Pulmonary artery endothelial cell (primary cell): ENCODE results near the gene PIGT. TPM values are rescaled to one million over a fixed set of nuclear protein-coding genes. Genes with fewer than 3 reads are reported as not detected.

Experiments
- DNase-seq: peaks from one replicate; pipeline ENCODE4 v3.0.0-alpha.2; 2011; ENCODE audit warnings: low read depth, low spot score
- total RNA-seq: library from RNA; depleted of rRNA; stranded (reverse); fragments of >200 nt; gene quantifications from 2 replicates; pipeline ENCODE4 v1.2.3, GENCODE V29; 2014

PIGT gene
- total RNA-seq: 22.1 and 22.8 TPM in 2 replicates

DNA sequence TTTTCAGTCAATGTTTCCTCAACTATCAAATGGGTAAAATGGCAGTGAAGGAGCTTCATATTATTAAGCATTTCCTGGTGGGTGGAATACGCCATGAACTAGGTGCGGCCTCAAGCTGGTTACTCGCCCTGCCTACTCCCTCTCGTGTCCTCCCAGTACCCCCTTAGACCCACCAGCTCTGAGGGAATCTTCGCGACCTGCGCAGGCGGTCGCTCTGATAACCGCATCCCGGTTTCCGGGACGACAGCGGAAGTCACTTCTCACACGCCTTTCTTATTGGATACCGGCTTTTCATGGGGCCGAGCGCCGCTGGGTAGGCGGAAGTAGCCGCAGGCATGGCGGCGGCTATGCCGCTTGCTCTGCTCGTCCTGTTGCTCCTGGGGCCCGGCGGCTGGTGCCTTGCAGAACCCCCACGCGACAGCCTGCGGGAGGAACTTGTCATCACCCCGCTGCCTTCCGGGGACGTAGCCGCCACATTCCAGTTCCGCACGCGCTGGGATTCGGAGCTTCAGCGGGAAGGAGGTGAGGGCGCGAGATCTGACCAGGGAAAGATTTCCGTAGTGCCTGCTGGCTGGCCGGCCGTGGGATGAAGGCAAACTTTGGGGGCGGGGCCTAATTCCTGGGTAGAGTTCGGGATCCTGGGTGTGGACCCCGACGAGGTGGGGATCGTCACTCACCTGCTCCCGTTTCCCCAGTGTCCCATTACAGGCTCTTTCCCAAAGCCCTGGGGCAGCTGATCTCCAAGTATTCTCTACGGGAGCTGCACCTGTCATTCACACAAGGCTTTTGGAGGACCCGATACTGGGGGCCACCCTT lies at the start of gene PIGT:
Gene PIGT (plus strand): TSS at position 320 of the 816 bp plus-strand sequence. CDS start 16 bp downstream, at position 336.
- DNase-seq: peak; percentile 60

DNA sequence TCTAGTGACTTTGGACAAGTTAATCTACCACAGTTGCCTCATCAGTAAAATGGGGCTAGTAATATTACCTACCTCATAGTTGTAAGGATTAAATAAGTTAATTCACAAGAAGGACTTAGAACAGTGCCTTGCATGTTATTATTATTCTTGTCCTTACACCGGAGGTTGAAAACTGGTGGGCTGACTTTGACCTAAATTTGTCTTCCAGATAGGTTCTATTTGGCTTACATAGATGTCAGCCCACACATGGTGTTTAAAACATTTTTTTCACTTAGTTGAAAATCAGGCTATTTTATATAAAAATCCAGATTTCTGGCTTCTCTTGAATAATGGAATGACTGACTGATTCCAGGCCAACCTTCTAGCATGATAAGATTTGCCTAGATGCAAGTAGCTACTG lies 49.7 kb upstream of the PIGT start:
- DNase-seq: no peak

DNA sequence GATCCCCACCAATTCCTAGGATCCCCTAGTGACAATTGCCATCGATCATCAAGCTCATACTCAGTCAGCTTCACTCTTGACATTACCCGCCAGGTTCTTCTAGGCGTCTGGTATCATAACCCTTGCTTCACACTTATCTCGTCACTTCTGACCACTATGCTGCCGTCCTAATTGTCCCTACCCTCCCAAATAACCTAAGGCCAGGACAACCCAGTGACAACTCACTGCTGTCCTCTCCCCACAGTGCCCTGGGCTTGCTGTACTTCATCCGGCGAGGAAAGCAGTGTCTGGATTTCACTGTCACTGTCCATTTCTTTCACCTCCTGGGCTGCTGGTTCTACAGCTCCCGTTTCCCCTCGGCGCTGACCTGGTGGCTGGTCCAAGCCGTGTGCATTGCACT lies 49.3 kb upstream of the PIGT start:
- DNase-seq: no peak

DNA sequence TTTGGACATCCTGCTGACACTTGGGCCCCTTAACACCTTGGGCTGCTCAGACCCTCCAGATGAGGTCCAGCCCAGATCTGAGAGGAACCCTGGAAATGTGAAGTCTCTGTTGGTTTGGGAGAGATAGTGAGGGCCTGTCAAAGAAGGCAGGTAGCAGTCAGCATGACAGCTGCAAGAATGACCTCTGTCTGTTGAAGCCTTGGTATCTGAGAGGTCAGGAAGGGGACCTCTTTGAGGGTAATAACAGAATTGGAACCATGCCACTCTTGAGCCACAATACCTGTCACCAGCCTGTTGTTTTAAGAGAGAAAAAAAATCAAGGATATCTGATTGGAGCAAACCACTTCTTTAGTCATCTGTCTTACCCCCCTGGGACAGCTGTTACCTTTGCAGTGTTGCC lies 48.8 kb upstream of the PIGT start:
- no peak for DNase-seq

DNA sequence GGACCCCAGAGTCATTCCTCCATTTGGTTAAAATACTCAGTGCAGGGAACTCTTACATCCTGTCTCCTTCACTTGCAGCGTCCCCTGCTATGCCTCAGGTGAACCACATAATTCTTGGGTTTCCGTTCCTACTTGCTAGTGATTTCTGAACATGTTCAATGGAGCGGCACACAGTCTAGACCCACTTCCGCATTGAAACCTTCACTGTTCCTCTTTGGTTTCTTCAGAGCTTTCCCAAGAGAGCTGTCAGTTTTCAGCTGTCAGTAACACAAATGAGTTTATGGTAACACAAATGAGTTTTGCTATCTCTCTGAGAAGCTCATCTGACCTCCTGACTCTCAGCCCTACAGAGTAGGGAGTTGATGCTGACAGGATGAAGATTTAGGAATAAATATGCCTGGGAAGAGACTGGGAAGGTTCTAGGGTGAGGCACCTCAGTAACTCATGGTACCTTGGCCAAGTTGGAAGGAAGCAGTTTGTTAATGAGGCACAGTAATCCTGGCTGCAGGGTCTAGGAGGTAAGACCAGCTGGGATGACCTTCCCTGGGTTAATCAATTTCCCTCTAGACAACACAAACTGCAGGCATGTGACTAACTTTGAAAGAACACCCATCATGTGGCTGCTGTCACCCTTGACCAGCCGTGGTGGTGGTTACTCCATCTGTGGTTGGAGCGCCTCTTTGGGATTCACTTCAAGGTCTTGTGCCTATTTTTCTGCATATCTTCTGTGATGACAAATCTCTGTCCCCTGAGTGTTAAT lies 47.5 kb upstream of the PIGT start:
- no peak for DNase-seq

DNA sequence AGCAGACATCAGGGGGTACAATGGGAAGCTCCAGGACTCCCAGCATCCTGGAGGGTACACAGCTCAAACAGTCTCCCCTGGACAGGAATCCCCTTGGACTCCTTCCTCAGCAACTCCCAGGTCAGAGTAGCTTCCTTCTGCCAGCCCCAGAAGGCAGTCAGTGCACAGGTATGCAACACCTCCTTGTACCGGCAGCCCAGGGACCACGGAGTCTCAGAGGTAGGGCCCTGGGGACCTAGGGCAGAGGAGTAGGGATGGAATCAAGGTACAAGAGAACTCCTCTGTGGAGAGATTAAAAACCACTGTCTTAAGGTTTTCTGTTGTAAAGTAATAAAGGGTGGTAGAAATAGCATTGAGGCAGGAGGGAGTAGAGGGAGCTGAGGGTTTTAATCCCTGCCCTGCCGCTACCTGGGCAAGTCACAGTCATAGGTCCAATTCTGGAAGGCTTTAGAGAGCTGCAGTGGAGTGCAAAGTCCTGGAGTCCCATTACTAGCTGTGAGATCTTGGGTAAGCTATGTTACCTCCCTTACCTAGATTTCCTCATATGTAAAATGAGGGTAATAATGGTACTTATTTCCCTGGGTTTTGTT lies 45.3 kb upstream of the PIGT start:
- DNase-seq: no peak

DNA sequence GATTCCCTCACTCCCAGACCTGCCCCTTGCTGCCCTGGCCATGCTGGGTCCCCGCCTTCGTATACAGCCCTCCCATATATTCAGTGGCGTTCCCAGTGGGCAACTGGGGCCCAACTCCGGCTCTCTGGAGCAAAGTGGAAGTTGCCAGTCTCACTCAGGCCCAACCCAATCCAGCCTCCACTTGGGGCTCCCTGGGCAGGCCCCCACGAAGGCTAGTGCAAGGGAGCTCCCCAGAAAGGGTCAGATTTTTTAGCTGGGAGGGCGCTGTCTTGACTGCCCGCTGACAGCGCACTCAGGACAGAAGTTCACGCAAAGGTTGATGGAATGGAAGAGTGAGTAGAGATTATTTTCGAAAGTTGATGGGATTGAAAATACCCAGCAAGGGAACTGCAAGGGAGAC lies 43.7 kb upstream of the PIGT start:
- DNase-seq: no peak

DNA sequence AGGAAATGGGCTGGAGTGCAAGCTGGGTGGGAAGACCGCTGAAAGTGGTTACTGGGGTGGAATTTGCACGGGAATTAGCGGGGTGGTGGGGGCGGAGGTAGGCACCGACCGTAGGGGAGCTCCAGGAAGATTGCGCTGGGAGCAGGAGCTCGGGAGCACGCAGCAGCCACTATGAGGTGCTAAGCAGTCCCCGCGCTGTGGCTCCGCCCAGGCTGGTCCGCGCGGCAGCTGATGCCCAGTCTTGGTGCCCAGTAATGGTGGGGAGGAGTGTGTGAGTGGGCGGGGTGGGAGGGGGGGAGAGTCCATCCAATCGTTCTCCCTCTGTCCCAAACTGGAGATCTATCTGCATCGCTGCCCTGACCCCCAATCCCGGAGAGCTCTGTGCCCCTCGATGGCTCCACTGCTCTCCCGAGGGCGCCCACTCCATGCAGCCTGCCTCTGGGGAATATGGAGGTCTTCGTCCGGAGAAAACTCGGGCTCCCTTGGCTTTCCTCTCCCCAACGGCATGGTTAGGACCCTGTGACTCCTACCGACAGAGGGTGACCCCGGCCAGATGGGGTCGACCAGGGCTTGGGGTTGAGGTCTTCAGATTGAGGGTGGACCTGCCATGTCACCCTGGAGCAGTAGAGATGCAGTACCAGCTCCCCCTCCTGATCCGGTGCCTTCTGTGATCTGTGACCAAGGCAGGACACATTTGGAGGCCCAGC lies 43.1 kb upstream of the PIGT start:
- DNase-seq: no peak

DNA sequence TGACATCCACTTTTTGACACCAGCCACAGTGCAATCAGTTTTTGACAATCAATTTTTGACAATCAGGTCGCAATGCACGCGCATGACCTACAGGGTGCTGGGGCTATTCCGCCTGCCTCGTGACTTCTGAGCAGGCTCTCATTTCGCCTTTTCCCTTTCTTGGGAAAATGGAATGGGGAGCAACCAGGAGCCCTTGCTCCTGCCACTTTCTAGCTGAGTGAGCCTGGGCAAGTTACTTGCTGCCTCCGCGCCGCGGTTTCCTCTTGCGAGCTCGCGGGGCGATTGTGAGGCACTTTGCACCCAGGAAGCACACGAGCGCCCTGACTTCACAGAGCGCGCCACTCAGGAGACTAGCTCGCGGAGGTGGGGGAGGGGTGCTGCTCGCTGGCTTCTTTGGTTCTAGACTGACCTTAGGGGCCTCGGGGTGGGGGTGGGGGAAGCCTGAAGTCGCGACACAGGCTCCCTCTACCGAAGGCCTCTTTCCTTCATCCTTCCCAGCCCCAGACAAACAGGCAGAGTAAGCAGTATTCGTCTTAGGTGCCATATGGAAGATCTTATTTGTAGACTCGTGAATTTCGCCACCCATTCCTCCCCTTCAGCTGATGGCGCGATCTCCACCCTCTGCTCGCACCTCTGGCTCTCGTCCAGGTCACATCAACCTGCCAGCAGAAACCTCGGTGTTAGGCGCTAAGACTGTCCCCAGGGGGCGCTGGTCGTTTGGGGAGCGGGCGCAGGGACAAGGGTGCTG lies 42.4 kb upstream of the PIGT start:
- DNase-seq: peak; percentile 46

DNA sequence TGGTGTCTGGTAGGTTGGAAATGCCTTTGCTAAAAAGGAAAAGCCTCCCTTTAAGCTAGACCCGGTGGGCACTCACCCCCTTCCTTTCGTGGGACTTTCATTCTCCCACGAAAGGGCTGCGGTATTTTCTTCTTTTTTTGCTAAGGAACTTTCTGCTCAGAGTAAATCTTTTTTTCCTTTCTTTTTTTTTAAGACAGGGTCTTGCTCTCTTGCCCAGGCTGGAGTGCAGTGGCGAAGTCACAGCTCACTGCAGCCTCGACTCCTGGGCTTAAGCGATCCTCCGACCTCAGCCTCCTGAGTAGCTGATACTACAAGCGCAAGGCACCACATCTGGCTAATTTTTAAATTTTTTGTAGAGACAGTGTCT lies 41.9 kb upstream of the PIGT start:
- no peak for DNase-seq

DNA sequence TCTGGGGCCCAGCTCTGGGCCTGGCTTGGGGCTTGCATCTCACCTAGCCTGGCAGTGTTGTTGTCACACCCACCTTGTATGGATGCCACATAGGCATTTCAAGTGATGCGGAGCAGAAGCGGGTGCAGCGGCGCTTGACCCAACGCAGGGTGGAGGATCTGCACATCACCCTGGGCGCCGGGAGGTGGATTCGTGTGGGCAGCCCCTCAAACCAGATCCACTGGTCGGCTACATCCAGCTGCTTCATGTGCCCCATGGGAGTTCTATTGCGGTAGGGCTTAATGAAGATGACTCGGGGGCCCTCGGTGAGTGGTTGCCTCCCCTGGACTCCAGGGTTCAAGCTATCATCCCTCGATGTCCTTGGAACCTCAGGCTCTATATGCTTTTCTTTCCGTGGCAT lies 41.0 kb upstream of the PIGT start:
- DNase-seq: no peak

DNA sequence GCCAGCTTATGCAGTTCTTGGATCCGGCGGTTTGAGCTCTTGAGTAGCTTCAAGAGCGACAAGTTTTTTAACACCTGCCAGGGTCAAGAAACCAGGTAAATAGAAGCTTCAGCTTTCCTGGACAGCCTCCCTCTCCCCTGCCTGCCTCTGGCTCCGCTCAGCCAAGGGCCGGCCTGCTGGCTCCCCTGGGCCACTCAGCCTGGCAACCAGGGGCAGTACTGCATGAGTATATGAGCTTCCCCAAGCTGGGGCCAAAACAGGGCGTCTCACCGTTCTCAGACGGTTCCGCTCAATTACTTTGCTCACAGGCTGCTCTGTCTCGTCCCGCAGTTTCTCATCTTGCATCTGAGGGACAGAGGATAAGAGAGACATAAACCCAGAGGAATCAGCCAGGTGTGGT lies 38.7 kb upstream of the PIGT start:
- no peak for DNase-seq

DNA sequence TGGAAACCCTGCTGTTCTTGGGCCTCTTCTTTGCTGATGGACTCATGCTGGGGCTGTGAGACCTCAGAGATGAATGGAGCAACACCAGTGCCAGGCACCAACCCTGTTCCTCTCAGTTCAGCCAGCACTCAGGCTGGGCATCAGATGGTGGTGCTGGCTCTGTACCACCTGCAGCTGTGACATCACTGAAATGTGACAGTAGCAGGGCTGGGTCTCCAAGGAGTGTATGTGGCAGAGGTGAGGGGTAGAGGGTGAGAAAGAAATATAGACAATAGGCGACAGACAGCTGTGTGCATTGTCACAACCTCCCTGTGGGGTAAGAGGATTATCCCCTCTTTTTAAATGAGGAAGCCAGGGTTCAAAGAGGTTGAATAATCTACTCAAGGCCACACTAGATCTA lies 37.8 kb upstream of the PIGT start, which contains the start of gene TP53TG5:
Gene TP53TG5 (minus strand): TSS at position 135 of the 400 bp plus-strand sequence. CDS start 89 bp downstream, at position 46.
- DNase-seq: no peak

DNA sequence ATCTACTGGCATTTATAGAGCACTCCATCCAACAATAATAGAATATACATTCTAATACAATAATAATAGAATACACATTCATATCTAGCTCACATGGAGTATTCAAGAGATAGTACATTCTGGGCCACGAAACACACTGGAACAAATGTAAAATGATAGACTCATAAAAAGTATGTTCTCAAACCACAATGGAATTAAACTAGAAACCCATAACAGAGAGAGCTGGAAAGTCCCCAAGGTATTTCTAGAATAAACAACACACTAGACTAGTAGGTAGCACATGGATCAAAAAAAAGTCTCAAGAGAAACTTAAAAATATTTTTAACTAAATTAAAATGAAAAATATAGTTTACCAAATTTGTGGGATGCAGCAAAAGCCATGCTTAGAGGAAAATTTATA lies 28.7 kb upstream of the PIGT start:
- no peak for DNase-seq

DNA sequence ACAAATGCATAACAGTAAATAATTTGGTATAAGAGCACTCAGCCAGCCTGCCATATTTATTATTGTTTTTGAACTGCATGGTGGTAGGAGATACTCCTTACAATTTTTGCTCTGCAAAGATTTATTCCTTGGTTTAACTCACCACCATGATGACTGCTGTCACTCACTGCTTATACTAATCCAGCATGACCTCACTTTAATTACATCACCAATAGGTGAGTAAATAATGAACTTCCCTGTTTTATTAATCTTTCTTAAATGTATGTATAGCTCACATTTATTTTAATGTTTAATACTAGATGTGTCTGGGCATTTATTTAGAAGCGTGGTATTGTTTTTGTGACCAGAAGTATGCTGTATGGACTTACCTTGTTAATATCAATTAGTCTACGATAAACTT lies 25.0 kb upstream of the PIGT start:
- no peak for DNase-seq

DNA sequence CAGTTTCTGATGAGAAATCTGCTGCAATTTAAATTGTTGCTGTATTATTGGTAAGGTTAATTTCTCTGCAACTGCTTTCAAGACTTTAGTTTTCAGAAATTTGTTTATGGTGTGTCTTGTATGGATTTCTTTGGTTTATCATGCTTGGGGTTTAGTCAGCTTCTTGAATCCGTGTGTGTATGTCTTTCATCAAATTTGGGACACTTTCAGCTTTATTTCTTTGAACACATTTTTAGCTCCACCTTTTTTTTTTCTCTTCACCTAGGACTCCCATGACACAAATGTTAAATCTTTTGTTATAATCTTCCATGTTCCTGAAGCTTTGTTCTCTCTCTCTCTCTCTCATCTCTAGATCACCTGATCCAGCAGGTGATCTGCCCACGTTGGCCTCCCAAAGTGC lies 24.4 kb upstream of the PIGT start:
- no peak for DNase-seq

DNA sequence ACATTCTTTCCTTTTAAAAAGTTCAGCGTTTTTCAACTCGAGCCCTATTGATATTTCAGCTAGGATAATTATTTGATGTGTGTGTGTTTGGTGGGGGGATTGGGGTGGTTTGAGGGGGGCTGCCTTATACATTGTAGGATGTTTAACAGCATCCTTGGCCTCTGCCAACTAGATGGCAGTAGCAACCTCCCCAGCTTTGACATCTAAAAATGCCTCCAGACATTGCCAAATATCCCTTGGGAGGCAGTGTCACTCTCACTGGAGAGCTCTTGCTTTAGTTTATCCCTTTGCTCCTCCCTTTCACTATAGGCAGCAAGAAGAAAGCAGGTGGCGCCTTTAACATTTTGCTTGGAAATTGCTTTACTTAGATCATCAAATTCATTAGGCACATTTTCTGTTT lies 23.2 kb upstream of the PIGT start:
- DNase-seq: no peak

DNA sequence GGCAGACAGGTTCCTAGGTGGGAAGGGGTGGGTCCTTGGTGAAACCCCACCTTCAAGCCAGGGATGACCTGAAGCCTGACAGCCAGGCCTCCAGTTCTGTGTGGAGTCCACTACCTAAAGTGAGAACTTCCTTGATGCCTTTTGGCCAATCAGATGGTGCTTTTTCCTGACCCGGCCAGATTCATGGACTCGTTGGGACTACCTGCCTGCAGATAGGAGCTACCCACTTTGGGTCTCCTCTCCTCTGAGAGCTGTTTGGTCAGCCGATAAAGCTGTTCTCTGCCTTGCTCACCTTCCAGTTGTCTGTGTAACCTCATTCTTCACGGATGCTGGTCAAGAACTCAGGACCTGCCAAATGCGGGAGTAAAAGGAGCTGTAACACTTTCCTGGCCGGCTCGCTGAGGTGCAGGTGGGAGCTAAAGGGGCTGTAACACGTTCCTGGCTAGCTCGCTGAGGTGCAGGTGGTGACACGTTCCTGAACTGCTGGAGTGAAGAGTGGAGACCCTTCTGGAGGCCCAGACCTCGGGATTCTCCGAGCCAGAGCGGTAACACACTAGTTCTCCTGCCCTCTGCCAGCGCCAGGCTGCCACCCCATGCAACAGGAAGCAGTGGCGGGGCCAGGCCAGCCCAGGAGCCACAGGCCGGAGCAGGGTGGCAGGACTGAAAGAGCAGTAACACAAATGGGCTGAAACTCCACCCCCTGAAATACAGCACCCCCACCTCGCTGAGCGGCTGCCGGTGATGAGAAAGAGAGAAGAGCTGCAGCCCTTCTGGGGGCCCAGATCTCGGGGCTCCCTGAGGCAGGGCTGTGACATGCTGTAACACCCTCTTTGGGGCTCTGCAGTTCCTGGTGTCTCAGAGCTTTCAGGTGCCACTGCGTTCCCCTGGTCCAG lies 21.5 kb upstream of the PIGT start:
- no peak for DNase-seq

DNA sequence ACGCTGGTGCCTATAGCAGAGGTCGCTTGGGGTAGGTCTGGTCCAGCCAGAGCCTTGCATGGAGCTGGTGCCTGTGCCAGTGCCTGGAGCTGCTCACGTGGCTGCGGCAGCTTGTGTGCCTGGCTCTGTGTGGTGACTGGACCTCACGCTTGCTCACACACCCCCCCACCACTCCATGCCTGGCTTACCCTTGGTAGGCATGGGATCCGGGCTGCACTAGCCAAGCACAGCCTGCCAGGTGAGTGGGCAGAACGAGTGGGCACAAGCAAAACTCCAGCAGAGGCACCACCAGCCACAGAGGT lies 20.9 kb upstream of the PIGT start:
- DNase-seq: no peak

DNA sequence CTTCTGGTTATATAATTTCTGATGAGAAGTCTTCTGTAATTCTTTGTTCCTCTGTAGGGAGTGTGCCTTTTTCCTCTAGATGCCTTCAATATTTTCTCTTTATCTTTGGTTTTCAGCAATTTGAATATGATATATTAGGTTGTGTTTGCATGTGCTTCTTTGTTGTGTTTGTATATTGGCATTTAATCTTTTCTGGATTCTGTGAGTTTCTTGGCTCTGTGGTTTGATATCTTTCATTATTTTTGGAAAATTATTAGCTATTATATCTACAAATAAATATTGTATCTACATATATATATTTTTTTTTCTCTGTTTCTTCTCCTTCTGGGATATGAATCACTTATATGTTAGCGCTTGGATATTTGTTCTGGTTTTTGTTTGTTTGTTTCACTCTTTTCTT lies 16.9 kb upstream of the PIGT start:
- no peak for DNase-seq
